Measurements from ENCODE around the gene SLC15A5.

The SLC15A5 gene

DNA sequence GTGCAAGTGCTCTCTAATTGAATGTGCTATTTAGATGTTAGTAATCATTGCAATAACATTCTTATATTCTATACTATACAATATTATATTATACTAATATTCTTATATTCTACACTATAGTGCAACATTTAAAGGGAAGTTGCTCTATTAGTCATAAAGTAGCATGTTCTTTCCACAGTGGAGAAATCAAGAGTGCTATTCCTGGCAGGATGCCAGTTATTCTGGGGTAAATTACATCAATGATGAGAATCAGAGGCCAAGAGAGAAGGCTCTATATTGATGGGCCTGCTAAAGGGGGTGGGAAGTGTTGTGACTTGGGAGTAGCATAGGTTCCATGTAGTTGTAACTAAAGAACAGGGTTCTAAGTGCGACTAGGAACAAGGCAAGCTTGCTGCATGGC, 121.5 kb downstream of the SLC15A5 start:
- TF ChIP-seq, protein P1, sequence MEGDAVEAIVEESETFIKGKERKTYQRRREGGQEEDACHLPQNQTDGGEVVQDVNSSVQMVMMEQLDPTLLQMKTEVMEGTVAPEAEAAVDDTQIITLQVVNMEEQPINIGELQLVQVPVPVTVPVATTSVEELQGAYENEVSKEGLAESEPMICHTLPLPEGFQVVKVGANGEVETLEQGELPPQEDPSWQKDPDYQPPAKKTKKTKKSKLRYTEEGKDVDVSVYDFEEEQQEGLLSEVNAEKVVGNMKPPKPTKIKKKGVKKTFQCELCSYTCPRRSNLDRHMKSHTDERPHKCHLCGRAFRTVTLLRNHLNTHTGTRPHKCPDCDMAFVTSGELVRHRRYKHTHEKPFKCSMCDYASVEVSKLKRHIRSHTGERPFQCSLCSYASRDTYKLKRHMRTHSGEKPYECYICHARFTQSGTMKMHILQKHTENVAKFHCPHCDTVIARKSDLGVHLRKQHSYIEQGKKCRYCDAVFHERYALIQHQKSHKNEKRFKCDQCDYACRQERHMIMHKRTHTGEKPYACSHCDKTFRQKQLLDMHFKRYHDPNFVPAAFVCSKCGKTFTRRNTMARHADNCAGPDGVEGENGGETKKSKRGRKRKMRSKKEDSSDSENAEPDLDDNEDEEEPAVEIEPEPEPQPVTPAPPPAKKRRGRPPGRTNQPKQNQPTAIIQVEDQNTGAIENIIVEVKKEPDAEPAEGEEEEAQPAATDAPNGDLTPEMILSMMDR (IDR thresholded peaks at IDR 0.05; ENCODE audit: low read depth, low read length), result no peak
- no peak overlapping the region for H3K4me3 ChIP-seq (ENCODE audit: low read depth, low read length)

DNA sequence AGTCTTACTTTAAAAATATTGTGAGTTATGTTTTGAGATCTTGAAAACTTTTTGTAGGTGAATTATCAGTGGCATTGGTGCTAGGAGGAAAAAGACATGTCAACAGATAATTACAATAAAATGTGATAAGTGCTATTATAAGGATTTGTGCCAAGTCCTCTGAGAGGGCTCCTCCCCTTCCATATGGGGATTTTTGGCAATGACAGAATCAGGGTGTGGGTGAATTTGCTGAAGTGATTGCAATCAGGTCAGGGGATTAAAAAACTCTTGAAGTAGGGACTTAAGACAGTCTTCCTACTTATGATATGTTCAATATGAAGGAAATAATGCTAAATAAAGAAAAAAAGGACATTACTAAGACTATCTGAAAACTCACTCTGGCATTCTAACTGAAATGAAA, 122.5 kb downstream of the SLC15A5 start:
- TF ChIP-seq, protein P1 (IDR thresholded peaks at IDR 0.05; ENCODE audit: low read depth, low read length), result no peak
- no peak overlapping the region for H3K4me3 ChIP-seq (ENCODE audit: low read depth, low read length)

DNA sequence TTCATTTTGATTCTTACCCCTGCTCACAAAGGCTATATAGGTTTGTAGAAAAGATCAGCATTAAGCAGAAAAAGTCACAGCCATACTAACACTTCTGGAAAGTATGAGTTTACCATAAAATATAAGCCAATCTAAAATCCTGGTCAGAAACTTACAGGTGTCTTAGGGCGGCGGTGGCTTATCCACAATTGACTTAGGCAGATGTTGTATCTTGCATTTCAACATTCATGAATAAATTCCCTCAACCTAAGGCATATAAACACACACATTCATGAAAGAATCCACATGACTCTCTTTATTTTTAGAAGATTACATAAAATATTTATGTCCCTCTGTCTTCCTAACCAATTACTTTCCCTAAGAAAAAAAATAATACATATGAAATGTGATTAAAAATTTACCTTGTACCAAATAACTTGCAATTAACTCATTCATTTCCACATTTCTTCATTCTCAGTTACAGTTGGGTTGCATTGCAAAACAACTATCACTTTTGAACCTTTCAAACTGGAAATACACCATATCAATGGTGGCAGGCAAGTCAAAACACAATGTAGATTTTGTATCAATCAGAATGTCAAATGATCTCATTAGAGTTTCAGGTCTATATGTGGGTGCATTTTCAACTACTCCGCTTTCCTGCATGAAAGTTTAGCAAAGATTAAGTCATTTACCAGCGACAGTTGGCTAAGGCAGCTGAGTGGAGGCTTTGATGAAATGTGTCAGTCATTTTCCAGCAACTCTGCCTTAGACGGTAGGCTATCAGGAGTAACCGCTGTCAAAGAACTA, 124.4 kb downstream of the SLC15A5 start:
- TF ChIP-seq, protein P1 (IDR thresholded peaks at IDR 0.05; ENCODE audit: low read depth, low read length), result no peak
- H3K4me3 ChIP-seq (ENCODE audit: low read depth, low read length), result no peak overlapping the region

DNA sequence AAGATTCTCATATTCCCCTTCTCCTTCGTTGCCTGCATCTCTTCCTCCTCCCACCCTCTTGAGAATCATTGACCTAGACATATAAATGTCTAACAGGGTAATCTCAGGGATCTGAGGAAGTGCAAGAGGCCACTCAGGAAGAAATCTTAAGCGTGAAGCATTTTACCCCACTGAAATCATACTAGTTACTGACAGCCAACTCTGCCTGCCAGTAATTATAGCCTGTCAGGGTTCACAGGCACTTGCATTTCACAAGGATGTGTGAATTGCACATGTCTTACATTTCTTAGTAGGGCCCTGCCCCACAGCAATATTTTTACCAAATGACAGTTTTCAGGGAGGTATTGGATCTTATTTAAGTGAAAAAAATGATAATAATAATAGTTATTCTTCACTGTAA, 127.2 kb downstream of the SLC15A5 start:
- TF ChIP-seq, protein P1 (IDR thresholded peaks at IDR 0.05; ENCODE audit: low read depth, low read length), result no peak
- H3K4me3 ChIP-seq (ENCODE audit: low read depth, low read length), result no peak overlapping the region

DNA sequence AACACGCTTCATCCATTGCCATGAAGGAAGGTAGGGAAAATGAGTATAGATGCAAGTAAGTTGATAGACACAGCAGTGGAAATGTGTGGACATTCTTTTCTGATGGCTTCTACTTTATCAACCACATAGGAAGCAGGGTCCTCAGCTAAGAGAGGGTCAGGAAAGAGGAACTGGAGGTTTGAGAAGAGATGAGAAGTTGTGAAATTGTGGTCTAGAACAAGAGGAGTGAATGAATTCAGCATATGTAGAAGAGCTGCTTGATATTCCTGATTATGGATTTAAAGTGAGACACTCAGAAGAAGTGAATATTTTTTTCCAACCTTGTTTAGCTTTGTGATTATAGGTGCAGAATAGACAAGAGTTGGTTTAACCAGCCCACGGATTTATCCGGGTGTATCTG, 128.5 kb downstream of the SLC15A5 start:
- TF ChIP-seq, protein P1 (IDR thresholded peaks at IDR 0.05; ENCODE audit: low read depth, low read length), result no peak
- no peak overlapping the region for H3K4me3 ChIP-seq (ENCODE audit: low read depth, low read length)
